SK-N-SH (cell line): Measurements from ENCODE around the gene ESPNL. TPM values are rescaled to one million over a fixed set of nuclear protein-coding genes. Genes with fewer than 3 reads are reported as not detected.

Source experiments
- CTCF ChIA-PET: fragments of 300-600, 350-600 bp; formaldehyde crosslinking; extraction: SDS; loops from one replicate; lab custom pipeline; 2021; lab: Yijun Ruan, JAX
- POLR2A ChIA-PET: fragments of 350-600 bp; sonication (Branson Sonifier 250); formaldehyde crosslinking; extraction: SDS; loops from one replicate; lab custom pipeline; 2020; ENCODE audit warnings: antibody characterized with exemption, inconsistent platforms; lab: Yijun Ruan, JAX
- DNase-seq: peaks from one replicate; pipeline ENCODE4 v3.0.0; 2012
- H2AFZ ChIP-seq: fragments of 200-600 bp; sonication (generic); 2 replicates; pipeline ENCODE4 v1.8.1; 2016; ENCODE audit warnings: antibody characterized with exemption, mild to moderate bottlenecking, low read depth
- H3F3A ChIP-seq: fragments of 200-600 bp; sonication (generic); replicated peaks from 2 replicates; pipeline ENCODE3; 2016; ENCODE audit warnings: antibody characterized with exemption, mild to moderate bottlenecking; ENCODE audit not compliant: insufficient read depth
- H3K27ac ChIP-seq, 2 experiments: fragments of 200-500 bp in 1 of 2; fragments of 200-600 bp in 1 of 2; sonication (Bioruptor generic) in 1 of 2; sonication (generic), shearing (Covaris generic) in 1 of 2; 2 replicates each; pipeline versions ENCODE4 v1.5.1 to v1.6.1; 2014 to 2016; ENCODE audit warnings: low read depth in 2 of 2, inconsistent platforms in 1 of 2, low read length in 1 of 2, mild to moderate bottlenecking in 1 of 2, mixed read lengths in 1 of 2
- H3K27me3 ChIP-seq: fragments of 200-600 bp; sonication (generic), shearing (Covaris generic); 2 replicates; pipeline ENCODE4 v1.6.1; 2016; ENCODE audit warnings: mixed run types; ENCODE audit not compliant: insufficient read depth
- H3K36me3 ChIP-seq, 2 experiments: fragments of 200-500 bp in 1 of 2; fragments of 200-600 bp in 1 of 2; sonication (Bioruptor generic) in 1 of 2; sonication (generic) in 1 of 2; replicated peaks in 1 of 2; 2 replicates each; pipeline versions ENCODE3 to v1.5.1; 2014 to 2016; ENCODE audit warnings: low read length in 1 of 2, mild to moderate bottlenecking in 1 of 2; ENCODE audit not compliant: insufficient read depth in 2 of 2, control insufficient read depth in 1 of 2
- H3K4me1 ChIP-seq, 2 experiments: fragments of 200-500 bp in 1 of 2; fragments of 200-600 bp in 1 of 2; sonication (Bioruptor generic) in 1 of 2; sonication (generic), shearing (Covaris generic) in 1 of 2; 2 replicates each; pipeline versions ENCODE4 v1.5.1 to v1.6.1; 2014 to 2016; ENCODE audit warnings: low read depth in 1 of 2, low read length in 1 of 2, mixed run types in 1 of 2; ENCODE audit not compliant: insufficient read depth in 2 of 2, control insufficient read depth in 1 of 2
- H3K4me2 ChIP-seq: fragments of 200-600 bp; sonication (generic), shearing (Covaris generic); 2 replicates; pipeline ENCODE4 v1.6.1; 2017; ENCODE audit warnings: mixed run types
- H3K4me3 ChIP-seq, 2 experiments: fragments of 200-500 bp in 1 of 2; fragments of 200-600 bp in 1 of 2; sonication (Bioruptor generic) in 1 of 2; sonication (generic), shearing (Covaris generic) in 1 of 2; 2 replicates each; pipeline versions ENCODE4 v1.5.1 to v1.8.1; 2014 to 2016; ENCODE audit warnings: low read depth in 2 of 2, inconsistent platforms in 1 of 2, low read length in 1 of 2, mild to moderate bottlenecking in 1 of 2, mixed read lengths in 1 of 2, moderate library complexity in 1 of 2
- H3K79me2 ChIP-seq: fragments of 200-600 bp; sonication (generic); 2 replicates; pipeline ENCODE4 v1.8.1; 2017; ENCODE audit warnings: mild to moderate bottlenecking; ENCODE audit not compliant: insufficient read depth
- H3K9ac ChIP-seq: fragments of 200-600 bp; sonication (generic); 2 replicates; pipeline ENCODE4 v1.6.1; 2017; ENCODE audit warnings: mixed run types
- H3K9me2 ChIP-seq: fragments of 200-600 bp; sonication (generic); 2 replicates; pipeline ENCODE4 v1.6.1; 2017; ENCODE audit warnings: mixed run types
- H3K9me3 ChIP-seq: fragments of 200-600 bp; sonication (generic); 2 replicates; pipeline ENCODE4 v1.6.1; 2017; ENCODE audit warnings: mixed run types, mild to moderate bottlenecking, moderate library complexity
- H4K20me1 ChIP-seq: fragments of 200-600 bp; sonication (generic); 2 replicates; pipeline ENCODE4 v1.6.1; 2017; ENCODE audit warnings: mild to moderate bottlenecking, mixed run types; ENCODE audit not compliant: insufficient read depth
- CHD2 ChIP-seq: fragments of 150-350 bp; IDR thresholded peaks from 2 replicates; pipeline ENCODE4 v1.6.1; 2018; ENCODE audit warnings: low read length; ENCODE audit not compliant: partially characterized antibody
- CTCF ChIP-seq: fragments of 200-600 bp; sonication (generic); IDR thresholded peaks from 2 replicates; pipeline ENCODE4 v1.6.1; 2017; ENCODE audit warnings: antibody characterized with exemption, mild to moderate bottlenecking, moderate library complexity
- FOXM1 ChIP-seq: IDR thresholded peaks from 2 replicates; pipeline ENCODE4 v1.4.0; 2012; ENCODE audit warnings: low read depth, mild to moderate bottlenecking
- IRF3 ChIP-seq: fragments of 150-350 bp; IDR thresholded peaks from 2 replicates; pipeline ENCODE4 v1.6.1; 2016; ENCODE audit warnings: mild to moderate bottlenecking, low read depth, low read length
- MAX ChIP-seq: IDR thresholded peaks from 2 replicates; pipeline ENCODE4 v1.4.0; 2012; ENCODE audit warnings: low read depth
- MEF2A ChIP-seq: IDR thresholded peaks from 2 replicates; pipeline ENCODE4 v1.4.0; 2012; ENCODE audit warnings: low read depth, borderline replicate concordance
- MXI1 ChIP-seq: IDR thresholded peaks from 2 replicates; pipeline ENCODE4 v1.6.1; 2012; ENCODE audit warnings: mild to moderate bottlenecking, low read depth, low read length, improper control_type of control experiment
- POLR2AphosphoS5 ChIP-seq: IDR thresholded peaks from 2 replicates; pipeline ENCODE4 v1.6.1; 2012; ENCODE audit warnings: low read depth, low read length
- RAD21 ChIP-seq: IDR thresholded peaks from 2 replicates; pipeline ENCODE4 v1.6.1; 2012; ENCODE audit warnings: mild to moderate bottlenecking, low read length
- RCOR1 ChIP-seq: fragments of 150-350 bp; IDR thresholded peaks from 2 replicates; pipeline ENCODE4 v1.6.1; 2017; ENCODE audit warnings: antibody characterized with exemption, low read length
- REST ChIP-seq: IDR thresholded peaks from 2 replicates; pipeline ENCODE4 v1.6.1; 2012; ENCODE audit warnings: mild to moderate bottlenecking, low read depth, low read length, moderate library complexity
- RXRA ChIP-seq: IDR thresholded peaks from 2 replicates; pipeline ENCODE4 v1.4.0; 2012; ENCODE audit warnings: low read depth, mild to moderate bottlenecking, borderline replicate concordance
- SIN3A ChIP-seq: IDR thresholded peaks from 2 replicates; pipeline ENCODE4 v1.6.1; 2012; ENCODE audit warnings: low read depth, mild to moderate bottlenecking, low read length, moderate library complexity, borderline replicate concordance
- SMC3 ChIP-seq: IDR thresholded peaks from 2 replicates; pipeline ENCODE4 v1.6.1; 2012; ENCODE audit warnings: low read depth, low read length, improper control_type of control experiment
- TAF1 ChIP-seq: IDR thresholded peaks from 2 replicates; pipeline ENCODE4 v1.6.1; 2012; ENCODE audit warnings: low read depth, mild to moderate bottlenecking, low read length, moderate library complexity, borderline replicate concordance
- TCF12 ChIP-seq: IDR thresholded peaks from 2 replicates; pipeline ENCODE4 v1.4.0; 2012
- TEAD4 ChIP-seq: IDR thresholded peaks from 2 replicates; pipeline ENCODE4 v1.4.0; 2012; ENCODE audit warnings: mild to moderate bottlenecking, borderline replicate concordance; ENCODE audit not compliant: insufficient read depth
- USF2 ChIP-seq: fragments of 150-350 bp; IDR thresholded peaks from 2 replicates; pipeline ENCODE4 v1.6.1; 2017; ENCODE audit warnings: antibody characterized with exemption, low read length, low read depth, borderline replicate concordance
- ZBTB33 ChIP-seq: IDR thresholded peaks from 2 replicates; pipeline ENCODE4 v1.4.0; 2012; ENCODE audit warnings: low read depth, borderline replicate concordance
- WGBS: methylation state at CpG from one replicate; pipeline ENCODE4 v1.1.6; 2017; ENCODE audit warnings: low lambda C conversion rate; 5-methylcytosine and 5-hydroxymethylcytosine counted together
- polyA plus RNA-seq, 3 experiments: library from polyadenylated mRNA; depleted of rRNA; stranded (reverse); fragments of >200 nt; gene quantifications; 2 replicates each; pipeline ENCODE4 v1.2.3, GENCODE V29; 2012

The ESPNL gene
- polyA plus RNA-seq, 1 of the 3 experiments (the other 2 are of a cell fraction) = 0.05 TPM

GRCh38 chr2:238116298-238117198 lies 16.4 kb downstream of the ESPNL start:
- no peak for TF ChIP-seq TCF12
- no peak for TF ChIP-seq TAF1
- TF ChIP-seq MAX = no peak
- no peak for TF ChIP-seq ZBTB33
- TF ChIP-seq CTCF = no peak
- no peak for TF ChIP-seq FOXM1
- no peak for TF ChIP-seq SIN3A
- TF ChIP-seq MEF2A = no peak
- TF ChIP-seq IRF3 = no peak
- TF ChIP-seq POLR2AphosphoS5 = no peak
- TF ChIP-seq RCOR1 = no peak
- no peak for TF ChIP-seq USF2
- TF ChIP-seq RAD21 = no peak
- TF ChIP-seq REST = no peak
- no peak for TF ChIP-seq MXI1
- no peak for TF ChIP-seq RXRA
- no peak for TF ChIP-seq TEAD4
- no peak for TF ChIP-seq CHD2
- no peak for TF ChIP-seq SMC3
- Histone ChIP-seq H3K79me2 (no peaks in the 10 kb centered on the region), H3K4me1 (peaks cover 0 to 9% of the 10 kb centered on the region in 2 experiments; a peak in 1 of 4 replicates), H3K9ac (no peak overlapping the region), H3K27ac (no peak overlapping the region; a peak in 1 of 4 replicates), H2AFZ (no peak overlapping the region), H3K4me2 (no peak overlapping the region), H3F3A (no peaks in the 10 kb centered on the region), H3K4me3 (no peak overlapping the region), H4K20me1 (no peaks in the 10 kb centered on the region), H3K27me3 (no peaks in the 10 kb centered on the region; the same call in 1 of the 2 replicates), H3K9me3 (peaks cover 8% of the 10 kb centered on the region), H3K9me2 (no peaks in the 10 kb centered on the region), H3K36me3 (no peaks in the 10 kb centered on the region)
- no peak for DNase-seq
- 72% methylated on average over 7 of the region's 21 CpGs for WGBS
- ChIA-PET POLR2A (no interaction called here), CTCF (interaction anchor here (1.2 kb wide), 2 partner anchors 15 to 147 kb away, joined by 3 to 4 read pairs; no protein-coding TSS in a partner anchor)
